SK-N-MC (cell line): ENCODE data around the gene CTSA.

Experiments used
- EZH2 ChIP-seq: fragments of 200-600 bp; sonication (generic); IDR thresholded peaks from one replicate; pipeline ENCODE4 v1.6.1; 2017; ENCODE audit warnings: antibody characterized with exemption
- POLR2AphosphoS5 ChIP-seq: IDR thresholded peaks from 2 replicates; pipeline ENCODE4 v1.6.1; 2012; ENCODE audit warnings: mild to moderate bottlenecking, low read depth, low read length, borderline replicate concordance

- TF ChIP-seq POLR2AphosphoS5, result no peak
- no peak for TF ChIP-seq EZH2
These were observed 40.9 kb upstream of the CTSA start for GRCh38 chr20:45850238-45850637.
